ENCODE results near the gene UMAD1.

The UMAD1 gene

GRCh38 chr7:7640221-7641128 lies at the start of gene UMAD1:
Gene UMAD1, plus strand, starts transcription at chr7:7640752. Its CDS starts 32,620 bp downstream, at chr7:7673372.
- TF ChIP-seq CTCF (IDR thresholded peaks at IDR 0.05; ENCODE audit: low read depth, low read length, missing control alignments) = no peak
- Histone ChIP-seq H3K36me3 (replicated peaks) (no peaks in the 10 kb centered on the region), H3K27me3 (replicated peaks) (no peaks in the 10 kb centered on the region), H3K27ac (peak within 1 kb of the TSS; percentile 63), H3K4me3 (ENCODE audit: low read depth, low read length) (peak within 1 kb of the TSS; percentile 96)
- in situ Hi-C loops (cut with HindIII; ENCODE audit: low pct_ligation_motif_present, low sequenced_read_pairs) = no loop called here
- peak; percentile 99 for DNase-seq

GRCh38 chr7:7595451-7595850 lies 45.1 kb upstream of the UMAD1 start:
- Histone ChIP-seq H3K27ac (no peak overlapping the region), H3K36me3 (replicated peaks) (peaks cover 2% of the 10 kb centered on the region), H3K4me3 (ENCODE audit: low read depth, low read length) (no peak overlapping the region), H3K27me3 (replicated peaks) (no peaks in the 10 kb centered on the region)
- in situ Hi-C loops (cut with HindIII; ENCODE audit: low pct_ligation_motif_present, low sequenced_read_pairs) = no loop called here
- no peak for TF ChIP-seq CTCF (IDR thresholded peaks at IDR 0.05; ENCODE audit: low read depth, low read length, missing control alignments)
- no peak for DNase-seq

- Histone ChIP-seq H3K4me3 (ENCODE audit: low read depth, low read length) (no peak overlapping the region), H3K27ac (no peak overlapping the region), H3K36me3 (replicated peaks) (peaks cover 2% of the 10 kb centered on the region), H3K27me3 (replicated peaks) (no peaks in the 10 kb centered on the region)
- no peak for DNase-seq
- in situ Hi-C loops (cut with HindIII; ENCODE audit: low pct_ligation_motif_present, low sequenced_read_pairs) = no loop called here
- no peak for TF ChIP-seq CTCF (IDR thresholded peaks at IDR 0.05; ENCODE audit: low read depth, low read length, missing control alignments)
Observed at GRCh38 chr7:7596176-7596575, 44.4 kb upstream of the UMAD1 start.

- in situ Hi-C loops (cut with HindIII; ENCODE audit: low pct_ligation_motif_present, low sequenced_read_pairs) = no loop called here
- no peak overlapping the region for H3K27ac ChIP-seq
- no peak overlapping the region for H3K4me3 ChIP-seq (ENCODE audit: low read depth, low read length)
- TF ChIP-seq CTCF (IDR thresholded peaks at IDR 0.05; ENCODE audit: low read depth, low read length, missing control alignments) = no peak
- no peaks in the 10 kb centered on the region for H3K27me3 ChIP-seq (replicated peaks)
- DNase-seq = no peak
- peaks cover 2% of the 10 kb centered on the region for H3K36me3 ChIP-seq (replicated peaks)
Observed at GRCh38 chr7:7607010-7607409, 33.5 kb upstream of the UMAD1 start.

GRCh38 chr7:7609330-7609729 lies 31.2 kb upstream of the UMAD1 start:
- H3K27me3 ChIP-seq (replicated peaks) = no peaks in the 10 kb centered on the region
- H3K27ac ChIP-seq = no peak overlapping the region
- H3K36me3 ChIP-seq (replicated peaks) = peaks cover 2% of the 10 kb centered on the region
- no peak overlapping the region for H3K4me3 ChIP-seq (ENCODE audit: low read depth, low read length)
- no peak for DNase-seq
- TF ChIP-seq CTCF (IDR thresholded peaks at IDR 0.05; ENCODE audit: low read depth, low read length, missing control alignments) = no peak
- in situ Hi-C loops (cut with HindIII; ENCODE audit: low pct_ligation_motif_present, low sequenced_read_pairs) = no loop called here
